Measurements from ENCODE around the gene GNAS.

GRCh38 chr20:58847463-58847862 is 5.1 kb upstream of the GNAS start:
- TF ChIP-seq POLR2A (IDR thresholded peaks at IDR 0.05) (no peak), POLR2AphosphoS5 (IDR thresholded peaks at IDR 0.05) (no peak), CTCF (IDR thresholded peaks at IDR 0.05) (no peak)

Data from suprapubic skin (tissue), 4 donors.